Stimulated activated naive CD4-positive, alpha-beta T cell treated with Interleukin-2 at 50 U/mL for 16 hours (primary cell): ENCODE measurements around the gene ZNF155.
A peak's percentile ranks its signal among the peaks of the same experiment; 100 is the strongest.
"Not testable (repeated sequence)": the region's sequence is repeated elsewhere in the genome, so short reads cannot be mapped to it uniquely, and the experiment has no call there.

Source experiments
- DNase-seq: peaks from one replicate; lab custom pipeline; 2025; lab: John Stamatoyannopoulos, UW

Gene ZNF155

DNA sequence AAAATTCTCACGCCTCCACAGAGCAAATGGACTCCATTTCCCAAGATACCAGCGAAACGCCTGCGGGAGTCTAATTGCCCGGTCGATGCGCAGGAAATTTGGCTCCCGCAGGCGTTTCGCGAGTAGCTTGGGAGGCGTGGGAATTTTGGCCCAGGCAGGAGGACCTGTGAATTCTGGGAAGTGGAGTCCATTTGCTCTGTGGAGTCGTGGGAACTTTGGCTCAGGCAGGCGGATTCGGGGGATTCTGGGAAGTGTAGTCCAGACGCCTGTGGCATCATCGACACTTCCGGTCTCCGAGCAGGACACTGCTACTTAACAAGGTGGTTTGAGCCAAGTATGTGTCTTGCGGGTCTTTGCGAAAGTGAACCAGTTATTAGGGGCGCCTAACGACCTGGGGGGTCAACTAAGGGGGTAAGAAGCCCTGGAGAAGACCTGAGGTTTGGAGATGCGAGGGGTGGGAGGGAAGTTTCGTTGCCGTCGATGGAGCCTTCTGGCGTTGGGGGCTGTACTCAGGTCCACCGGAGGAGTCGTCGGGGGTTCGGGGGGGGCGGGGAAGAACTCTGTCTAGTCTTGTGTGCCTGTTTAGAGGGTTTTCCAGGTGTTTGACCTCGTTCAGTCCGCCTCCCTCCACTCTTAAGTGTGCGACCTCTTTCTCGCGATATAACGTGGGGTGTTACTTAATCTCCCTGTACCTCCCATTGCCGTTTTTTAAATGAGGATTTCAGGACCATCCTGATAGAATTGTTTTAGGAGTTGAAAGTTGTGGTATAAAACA lies at the start of gene ZNF155:
Gene ZNF155 (plus strand): TSS at position 277 of the 775 bp plus-strand sequence. CDS start 4,356 bp downstream, outside the sequence.
- DNase-seq = peak; percentile 64

DNA sequence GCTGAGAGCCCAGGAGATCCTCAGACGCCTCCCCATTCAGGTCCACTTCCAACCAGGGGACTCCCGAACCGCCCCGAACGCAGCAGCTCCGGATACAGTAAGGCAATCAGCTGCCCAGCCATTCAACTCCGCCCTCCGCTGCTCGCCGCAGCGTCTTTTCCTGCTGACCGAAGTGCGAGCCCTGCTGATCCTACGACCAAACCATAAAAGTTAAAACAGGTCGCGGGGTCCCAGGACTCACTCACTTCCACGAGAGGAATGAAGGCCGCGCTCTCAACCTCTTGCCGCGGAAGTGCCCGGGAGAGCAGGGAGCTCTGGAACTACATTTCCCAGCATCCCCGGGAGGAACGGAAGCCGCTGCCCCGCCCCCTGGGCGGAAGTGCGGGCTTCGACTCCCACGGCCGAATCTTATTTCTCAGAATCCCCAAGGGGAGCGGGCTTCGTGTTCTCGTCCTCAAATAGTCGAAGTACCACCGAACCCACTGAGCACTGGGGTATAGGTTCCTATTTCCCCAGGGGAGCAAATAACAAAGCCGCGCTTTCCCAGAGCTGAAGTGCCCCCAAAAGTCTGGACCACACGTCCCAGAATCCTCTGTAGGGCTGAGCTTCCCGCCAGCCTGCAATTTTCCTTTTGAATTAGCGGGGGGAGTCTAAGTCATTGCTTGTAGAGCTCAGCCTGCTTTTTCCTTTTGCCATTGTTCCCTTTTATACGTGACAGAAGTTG lies 48.8 kb upstream of the ZNF155 start, which contains the start of gene ZNF45:
Gene ZNF45 (minus strand): TSS at position 298 of the 724 bp plus-strand sequence. CDS start 13,097 bp downstream, outside the sequence.
- DNase-seq = peak; percentile 83

DNA sequence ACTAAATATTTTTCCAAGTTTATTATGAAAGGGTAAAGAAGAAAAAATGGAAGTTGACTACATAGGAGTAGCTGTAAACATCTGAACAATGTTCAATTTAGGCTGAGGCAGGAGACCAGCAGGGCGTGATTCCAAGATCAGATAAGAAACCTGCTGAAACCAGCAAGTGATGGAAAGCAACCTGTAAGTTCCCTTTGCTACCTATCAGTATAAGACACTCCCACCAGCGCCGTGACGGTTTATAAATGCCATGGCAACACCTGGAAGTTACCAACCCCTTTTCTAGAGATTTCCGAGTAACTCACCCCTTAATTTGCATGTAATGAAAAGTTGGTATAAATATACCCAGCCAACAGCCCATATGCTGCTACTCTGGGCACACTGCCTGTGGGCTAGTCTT lies 47.8 kb upstream of the ZNF155 start:
- no peak for DNase-seq

DNA sequence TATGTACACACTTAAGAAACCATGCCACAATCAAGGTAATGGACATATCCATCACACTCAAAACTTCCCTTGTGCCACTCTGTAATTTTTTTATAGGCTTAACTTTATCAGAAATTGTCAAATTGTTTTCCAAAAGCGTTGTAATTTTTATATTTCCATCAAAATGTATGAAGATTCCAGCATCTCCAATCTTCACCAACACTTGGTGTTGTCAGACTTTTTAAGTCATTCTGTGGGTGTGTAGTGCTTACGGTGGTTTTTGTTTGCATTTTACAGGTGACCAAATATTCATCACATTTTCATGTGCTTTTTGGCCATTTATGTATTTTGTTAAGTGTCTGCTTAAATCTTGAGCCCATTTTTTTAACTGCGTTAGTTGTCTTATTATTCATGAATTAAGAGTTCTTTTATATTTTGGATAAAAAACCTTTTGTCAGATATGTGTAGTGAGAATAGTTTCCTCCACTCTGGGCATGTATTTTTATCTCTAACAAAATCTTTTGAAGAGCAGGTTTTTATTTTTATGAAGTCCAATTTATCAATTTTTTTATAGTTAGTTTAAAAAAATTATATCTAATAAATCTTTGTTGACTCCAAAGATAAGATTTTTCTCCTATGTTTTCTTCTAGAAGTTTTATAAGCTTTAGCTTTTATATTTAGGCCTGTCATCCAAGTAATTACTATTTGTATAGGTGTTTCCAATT lies 44.3 kb upstream of the ZNF155 start:
- DNase-seq = no peak

DNA sequence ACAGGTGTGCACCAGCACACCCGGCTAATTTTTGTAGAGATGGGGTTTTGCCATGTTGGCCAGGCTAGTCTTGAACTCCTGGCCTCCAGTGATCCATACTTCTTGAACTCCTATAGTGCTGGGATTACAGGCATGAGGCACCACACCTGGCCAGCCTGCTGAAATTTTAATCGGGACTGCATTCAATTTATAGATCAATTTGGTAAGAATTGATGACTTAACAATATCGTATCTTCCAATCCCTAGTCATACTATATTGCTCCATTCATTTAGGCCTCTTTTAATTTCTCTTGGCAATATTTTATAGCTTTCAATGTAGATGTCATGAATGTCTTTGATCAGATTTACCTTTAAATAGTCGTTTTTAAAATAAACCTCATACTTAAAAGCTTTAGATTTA lies 43.3 kb upstream of the ZNF155 start:
- DNase-seq = no peak

DNA sequence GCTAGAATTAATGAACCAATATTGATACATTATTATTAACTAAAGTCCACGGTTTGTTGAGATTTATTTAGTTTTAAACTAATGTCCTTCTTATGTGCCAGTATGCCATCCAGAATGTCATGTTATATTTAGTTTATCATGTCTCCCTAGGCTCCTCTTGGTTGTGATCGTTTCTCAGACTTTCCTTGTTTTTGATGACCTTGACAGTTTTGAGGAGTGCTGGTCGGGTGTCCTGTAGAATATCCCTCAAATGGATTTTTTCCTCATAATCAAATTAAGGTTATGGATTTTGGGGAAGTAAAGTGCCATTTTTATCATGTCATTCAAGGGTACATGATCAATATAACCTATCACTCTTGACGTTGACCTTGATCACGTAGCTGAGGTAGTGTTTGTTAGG lies 42.8 kb upstream of the ZNF155 start:
- DNase-seq = no peak

DNA sequence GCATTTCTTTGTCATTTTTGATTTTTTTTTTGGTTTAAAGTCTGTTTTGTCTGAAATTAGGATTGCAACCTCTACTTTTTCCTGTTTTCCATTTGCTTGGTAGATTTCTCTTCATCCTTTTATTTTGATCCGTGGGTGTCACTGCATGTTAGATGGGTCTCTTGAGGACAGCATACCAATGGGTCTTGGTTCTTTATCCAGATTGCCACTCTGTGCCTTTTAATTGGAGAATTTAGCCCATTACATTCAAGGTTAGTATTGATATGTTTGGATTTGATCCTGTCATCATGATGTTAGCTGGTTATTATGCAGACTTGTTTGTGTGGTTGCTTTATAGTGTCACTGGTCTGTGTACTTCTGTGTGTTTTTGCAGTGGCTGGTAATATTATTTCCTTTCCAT lies 36.6 kb upstream of the ZNF155 start:
- not testable (repeated sequence) for DNase-seq

DNA sequence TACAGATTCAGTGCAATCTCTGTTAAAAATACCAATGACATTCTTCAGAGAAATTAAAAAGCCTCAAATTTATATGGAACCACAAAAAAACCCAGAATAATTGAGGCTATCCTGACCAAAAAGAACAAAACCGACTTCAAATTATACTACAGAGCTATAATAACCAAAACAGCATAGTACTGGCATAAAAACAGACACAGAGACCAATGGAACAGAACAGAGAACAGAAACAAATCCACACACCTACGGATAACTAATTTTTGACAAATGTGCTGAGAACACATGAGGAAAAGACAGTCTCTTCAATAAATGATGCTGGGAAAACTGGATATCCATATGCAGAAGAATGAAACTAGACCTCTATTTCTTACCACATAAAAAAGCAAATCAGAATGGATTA lies 34.2 kb upstream of the ZNF155 start:
- DNase-seq = not testable (repeated sequence)

DNA sequence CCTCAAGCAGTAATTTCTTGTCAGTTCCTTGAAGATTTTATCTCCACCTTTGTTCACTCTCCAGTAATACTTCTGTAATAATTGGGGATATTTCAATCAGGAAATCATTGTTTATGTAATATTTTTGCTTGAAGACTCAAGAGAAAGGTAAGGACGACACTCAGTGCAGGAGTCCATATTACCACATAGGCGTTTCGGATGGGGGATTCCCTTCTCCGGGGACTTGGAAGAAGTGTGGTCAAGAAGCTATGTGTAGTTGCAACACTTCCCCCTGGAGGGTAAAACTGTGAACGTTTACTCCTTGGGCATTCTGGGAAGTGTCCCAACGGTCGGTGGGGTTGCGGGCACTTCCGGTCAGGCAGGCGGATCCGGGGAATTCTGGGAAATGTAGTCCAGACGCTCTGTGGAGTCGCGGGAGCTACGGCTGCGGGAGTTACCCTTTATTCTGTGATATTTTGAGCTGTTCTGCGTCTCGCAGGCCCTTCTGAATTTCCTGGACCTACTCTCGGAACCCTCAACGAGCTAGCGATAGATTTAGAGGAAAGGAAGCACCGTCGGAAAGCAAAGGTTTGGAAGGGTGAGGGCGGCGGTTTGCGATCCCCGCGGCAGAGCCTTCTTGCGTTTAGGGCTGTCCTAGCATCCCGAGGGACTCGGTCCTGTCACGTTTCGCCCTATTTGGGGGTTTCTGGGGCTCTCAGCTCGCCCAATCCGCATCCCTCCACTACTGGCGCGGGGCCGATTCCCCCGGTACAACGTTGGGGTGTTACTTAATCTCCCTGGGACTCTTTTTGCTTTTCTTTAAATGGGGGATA lies 32.9 kb upstream of the ZNF155 start, which contains the start of gene ZNF221:
Gene ZNF221 (plus strand): TSS at position 395 of the 812 bp plus-strand sequence. CDS start 11,499 bp downstream, outside the sequence.
- peak; percentile 56 for DNase-seq

DNA sequence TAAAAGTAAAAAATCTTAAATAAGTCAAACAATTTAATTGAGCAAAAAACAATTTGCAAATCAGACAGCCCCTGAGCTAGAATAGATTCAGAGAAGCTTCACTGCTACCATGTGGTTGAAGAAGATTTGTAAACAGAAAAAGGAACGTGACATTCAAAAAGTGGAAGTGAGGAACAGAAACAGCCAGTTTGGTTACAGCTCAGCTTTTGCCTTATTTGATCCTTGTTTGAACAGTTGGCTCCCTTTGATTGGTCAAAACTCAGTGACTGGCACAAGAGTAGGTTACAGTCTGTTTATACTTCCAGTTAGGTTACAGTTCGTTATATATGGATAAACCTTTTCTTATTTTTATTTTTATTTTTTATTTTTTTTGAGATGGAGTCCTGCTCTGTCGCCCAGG lies 27.2 kb upstream of the ZNF155 start:
- no peak for DNase-seq

DNA sequence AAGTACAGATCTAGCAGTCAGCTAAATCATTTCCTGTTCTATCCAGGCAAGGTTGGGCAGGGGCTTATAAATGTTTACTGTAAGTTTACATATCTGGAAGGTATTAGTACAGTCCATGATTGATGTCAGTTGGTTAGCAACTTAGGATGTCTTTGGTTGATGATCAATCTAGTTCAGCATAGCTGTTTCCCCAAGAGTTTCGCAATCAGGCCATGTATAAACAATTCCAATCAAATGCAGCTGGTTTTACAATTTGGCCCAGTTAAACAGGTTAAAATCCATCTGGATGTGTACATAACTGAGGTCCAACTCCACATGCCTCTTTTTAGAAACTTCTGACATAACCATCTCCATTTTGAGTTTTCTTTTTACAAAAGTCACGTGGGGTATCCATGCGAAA lies 26.1 kb upstream of the ZNF155 start:
- DNase-seq = no peak

DNA sequence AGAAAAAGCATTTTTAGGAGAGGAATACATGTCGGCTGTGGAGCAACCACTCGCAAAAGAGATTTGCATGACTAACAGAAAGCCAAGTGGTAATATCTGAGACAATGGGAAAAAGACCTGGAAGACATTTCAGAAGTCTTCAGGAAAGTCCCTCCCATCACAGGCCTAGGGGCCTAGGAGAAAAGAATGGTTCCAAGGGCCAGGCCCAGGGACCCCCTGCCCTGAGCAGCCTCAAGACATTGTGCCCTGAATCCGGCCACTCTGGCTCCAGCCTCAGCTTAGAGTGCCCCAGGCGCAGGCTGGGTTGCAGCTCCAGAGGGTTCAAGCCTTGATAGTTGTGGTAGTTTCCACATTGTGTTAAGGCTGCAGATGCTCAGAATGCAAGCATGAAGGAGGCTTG lies 23.6 kb upstream of the ZNF155 start:
- no peak for DNase-seq

DNA sequence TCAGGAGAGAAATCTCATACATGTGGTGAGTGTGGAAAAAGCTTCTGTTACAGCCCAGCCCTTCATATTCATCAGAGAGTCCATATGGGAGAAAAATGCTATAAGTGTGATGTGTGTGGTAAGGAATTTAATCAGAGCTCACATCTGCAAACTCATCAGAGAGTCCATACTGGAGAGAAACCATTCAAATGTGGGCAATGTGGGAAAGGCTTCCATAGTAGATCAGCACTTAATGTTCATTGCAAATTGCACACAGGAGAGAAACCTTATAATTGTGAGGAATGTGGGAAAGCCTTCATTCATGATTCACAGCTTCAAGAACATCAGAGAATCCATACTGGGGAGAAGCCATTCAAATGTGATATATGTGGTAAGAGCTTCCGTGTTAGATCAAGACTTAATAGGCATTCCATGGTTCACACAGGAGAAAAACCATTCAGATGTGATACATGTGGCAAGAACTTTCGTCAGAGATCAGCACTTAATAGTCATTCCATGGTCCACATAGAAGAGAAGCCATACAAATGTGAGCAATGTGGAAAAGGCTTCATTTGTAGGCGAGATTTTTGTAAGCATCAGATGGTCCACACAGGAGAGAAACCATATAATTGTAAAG lies 17.8 kb upstream of the ZNF155 start:
- DNase-seq = no peak

DNA sequence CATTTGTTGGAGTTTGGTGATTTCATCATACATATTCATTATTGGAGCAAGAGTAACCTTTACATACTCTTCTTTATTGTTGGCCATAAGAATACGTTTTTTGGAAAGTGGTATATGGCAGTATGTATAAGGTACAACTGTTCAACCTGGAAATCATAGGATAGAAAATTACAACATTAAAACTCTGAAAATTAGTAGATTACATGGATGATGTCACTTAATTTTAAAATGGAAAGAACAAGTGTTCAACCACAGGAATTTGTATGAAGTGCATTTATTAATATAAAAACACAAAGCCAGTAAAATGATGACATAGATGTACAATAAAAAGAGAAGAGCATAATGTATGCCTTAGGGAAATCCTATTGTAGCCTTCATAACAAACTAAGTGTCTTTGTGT lies 7.3 kb upstream of the ZNF155 start:
- DNase-seq = no peak

DNA sequence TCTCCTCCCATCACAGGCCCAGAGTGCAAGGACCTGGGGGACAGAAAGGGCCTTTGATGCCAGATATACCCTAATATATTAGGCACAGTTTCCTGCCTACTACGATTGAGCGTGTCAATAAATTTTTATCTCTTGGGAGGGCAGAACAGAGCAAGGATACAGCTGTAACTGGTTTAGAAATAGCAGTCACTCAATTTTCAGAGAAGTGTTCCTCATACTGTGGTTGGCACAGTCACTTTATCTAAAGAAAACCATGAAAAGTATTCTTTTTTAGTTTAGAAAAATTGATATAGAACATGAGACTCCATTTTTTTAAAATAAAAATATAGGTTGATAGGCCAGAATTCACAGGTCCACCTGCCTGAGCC lies 460 bp upstream of the ZNF155 start:
- DNase-seq = no peak

DNA sequence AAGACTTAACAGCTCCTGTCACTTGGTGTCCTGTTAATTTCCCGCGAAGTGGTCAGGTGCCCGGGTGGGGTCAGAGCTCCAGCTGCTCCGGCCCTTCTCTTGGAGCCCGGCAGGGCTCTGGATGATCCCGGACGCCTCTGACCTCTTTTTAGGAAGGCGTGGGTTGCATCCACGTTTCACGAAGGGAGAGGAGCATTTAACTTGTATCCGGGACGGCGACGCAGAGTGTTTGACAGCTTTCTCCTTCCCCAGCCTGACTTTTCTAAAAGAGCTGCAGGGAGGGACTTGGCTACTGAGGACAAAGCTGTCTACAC lies 656 bp downstream of the ZNF155 start:
- DNase-seq = no peak

DNA sequence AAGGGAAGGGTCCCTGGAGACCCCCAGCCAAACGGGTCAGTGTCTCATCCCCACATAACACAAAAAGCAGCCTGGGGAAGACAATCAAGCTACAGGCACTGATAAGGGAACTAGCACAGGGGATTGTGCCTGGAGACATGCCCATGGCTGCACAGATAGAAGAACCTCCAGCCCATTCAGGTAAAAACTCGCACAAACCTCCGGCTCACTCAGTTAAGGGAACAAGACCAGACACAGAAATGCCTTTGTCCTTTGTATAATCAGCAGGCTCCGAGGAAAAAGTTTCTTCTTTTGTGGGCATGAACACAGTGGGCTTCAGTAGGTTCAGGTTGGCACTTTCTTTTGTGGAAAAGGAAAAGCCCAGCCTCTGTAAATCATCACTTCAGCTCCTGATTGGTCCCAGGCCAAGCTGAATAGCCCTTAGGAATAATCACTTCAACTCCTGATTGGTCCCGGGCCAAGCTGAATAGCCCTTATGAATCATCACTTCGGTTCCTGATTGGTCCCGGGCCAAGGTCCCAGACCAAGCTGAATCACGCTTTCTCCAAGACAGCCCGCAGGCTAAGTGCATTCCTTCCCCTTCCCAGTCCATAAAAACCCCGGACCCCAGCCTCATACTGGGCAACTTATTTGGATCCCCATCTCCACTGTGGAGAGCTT lies 13.8 kb downstream of the ZNF155 start:
- DNase-seq = no peak

DNA sequence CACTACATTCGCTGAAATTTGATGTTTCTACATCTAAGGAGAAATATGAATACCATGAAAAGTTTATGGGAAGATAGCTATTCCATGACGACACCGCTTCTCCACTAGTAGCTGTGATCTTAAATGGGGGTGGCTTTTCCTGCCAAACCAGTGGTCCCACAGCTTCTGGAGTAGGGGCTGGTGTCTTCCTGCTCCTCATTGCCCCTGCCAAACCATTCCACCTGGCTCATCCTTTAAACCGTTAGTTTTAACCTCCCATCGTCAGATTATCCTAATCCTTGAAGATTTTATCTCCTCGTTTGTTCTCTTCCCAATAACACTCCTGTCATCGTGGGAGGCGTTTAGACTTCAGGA lies 18.2 kb downstream of the ZNF155 start:
- no peak for DNase-seq

DNA sequence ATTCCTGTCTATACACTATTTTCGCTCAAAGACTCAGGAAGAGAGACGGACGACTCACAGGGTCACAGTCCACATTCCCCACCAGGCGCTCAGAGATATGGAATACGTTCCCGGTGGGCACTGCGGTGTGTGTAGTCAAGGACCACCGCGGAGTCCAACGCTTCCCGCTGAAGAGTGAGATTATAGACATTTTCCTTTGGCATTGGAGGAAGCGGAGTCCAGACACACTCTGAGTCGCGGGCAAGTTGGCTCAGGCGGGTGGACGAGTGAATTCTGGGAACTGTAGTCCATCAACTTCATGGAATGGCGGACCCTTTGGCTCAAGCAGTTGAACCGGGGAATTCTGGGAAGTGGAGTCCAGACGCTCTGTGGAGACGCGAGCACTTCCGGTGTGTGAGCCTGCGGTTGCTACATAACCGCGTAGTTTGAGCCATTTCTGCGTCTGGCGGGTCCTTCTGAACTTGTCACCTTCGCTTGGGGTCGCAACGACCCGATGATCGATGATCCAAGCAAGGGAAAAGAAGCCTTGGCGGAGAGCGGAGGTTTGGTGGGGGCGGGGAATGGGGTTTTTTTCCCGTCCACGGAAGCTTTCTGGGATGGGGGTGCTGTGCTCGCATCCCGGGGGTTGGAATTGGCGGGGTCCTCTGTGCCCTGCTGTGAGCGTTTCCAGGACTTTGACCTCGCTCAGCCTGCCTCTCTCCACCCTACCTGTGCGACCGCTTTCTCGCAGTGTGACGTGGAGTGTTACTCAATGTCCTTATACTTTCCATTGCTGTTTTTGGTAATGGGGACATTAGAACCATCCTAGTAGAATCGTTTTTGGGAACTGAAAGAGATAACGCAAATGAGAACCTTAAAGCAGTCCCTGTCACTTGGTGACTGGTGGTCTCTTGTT lies 18.8 kb downstream of the ZNF155 start, which contains the start of gene ZNF230:
Gene ZNF230 (plus strand): TSS at position 392 of the 895 bp plus-strand sequence. CDS start 4,122 bp downstream, outside the sequence.
- DNase-seq = peak; percentile 79

DNA sequence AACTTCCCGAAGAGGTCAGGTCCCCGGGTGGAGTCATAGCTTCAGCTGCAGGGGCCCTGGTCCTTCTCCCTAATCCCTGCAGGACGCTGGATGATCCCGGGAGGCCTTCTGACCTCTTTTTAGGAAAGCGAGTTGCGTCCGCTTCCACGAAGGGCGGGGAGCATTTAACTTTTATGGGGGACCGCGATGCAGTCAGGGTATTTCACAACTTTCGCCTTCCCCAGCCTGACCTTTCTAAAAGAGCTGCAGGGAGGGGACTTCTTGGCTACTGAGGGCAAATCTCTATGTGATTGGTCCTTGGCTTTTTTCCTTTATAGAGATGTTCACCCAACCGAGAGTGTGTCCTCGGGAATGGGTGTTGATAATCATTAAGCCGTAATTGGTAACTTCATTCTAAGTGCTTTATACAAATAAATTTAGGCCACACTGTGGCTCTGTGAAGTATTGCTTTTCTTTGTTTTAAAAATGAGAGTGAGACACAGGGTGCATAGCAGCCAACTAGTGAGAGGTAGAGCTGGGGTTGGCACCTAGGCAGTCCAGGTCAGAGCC lies 19.5 kb downstream of the ZNF155 start:
- DNase-seq = no peak
